GM06990 (cell line): ENCODE results near the gene CSMD2.

ENCODE experiments used
- DNase-seq: peaks from one replicate; pipeline ENCODE4 v3.0.0-alpha.2; 2011; ENCODE audit not compliant: insufficient read length; ENCODE audit errors: extremely low read depth
- H3K27me3 ChIP-seq: replicated peaks from 2 replicates; pipeline ENCODE4 v1.6.0; 2011; ENCODE audit warnings: low read length; ENCODE audit not compliant: control insufficient read depth, insufficient read depth
- H3K36me3 ChIP-seq: 2 replicates; pipeline ENCODE4 v1.5.1; 2011; ENCODE audit warnings: low read length; ENCODE audit not compliant: control insufficient read depth, insufficient read depth
- H3K4me3 ChIP-seq: replicated peaks from 2 replicates; pipeline ENCODE4 v1.5.1; 2011; ENCODE audit warnings: low read depth, mild to moderate bottlenecking, control low read depth, low read length
- CTCF ChIP-seq: IDR thresholded peaks from 2 replicates; pipeline ENCODE4 v1.5.1; 2011; ENCODE audit warnings: low read length, control low read depth, mild to moderate bottlenecking, inconsistent platforms; ENCODE audit not compliant: insufficient read depth, poor library complexity, severe bottlenecking

Gene CSMD2

DNA sequence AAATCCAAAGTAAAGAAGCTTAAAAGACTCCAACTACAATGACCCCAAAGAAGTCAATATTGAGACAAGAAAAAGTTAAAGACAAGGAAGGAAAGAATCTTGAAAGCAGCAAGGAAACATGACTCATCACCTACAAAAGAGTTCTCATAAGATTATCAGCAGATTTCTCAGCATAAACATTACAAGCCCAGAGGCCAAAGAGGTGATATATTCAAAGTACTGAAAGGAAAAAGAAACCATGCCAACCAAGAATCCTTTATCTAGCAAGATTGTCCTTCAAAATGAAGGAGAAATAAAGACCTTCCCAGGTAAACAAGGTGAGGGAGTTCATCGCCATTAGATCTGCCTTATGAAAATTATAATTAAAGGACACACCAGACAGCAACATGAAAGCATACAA lies 49.8 kb downstream of the CSMD2 start:
- no peak overlapping the region for H3K4me3 ChIP-seq

DNA sequence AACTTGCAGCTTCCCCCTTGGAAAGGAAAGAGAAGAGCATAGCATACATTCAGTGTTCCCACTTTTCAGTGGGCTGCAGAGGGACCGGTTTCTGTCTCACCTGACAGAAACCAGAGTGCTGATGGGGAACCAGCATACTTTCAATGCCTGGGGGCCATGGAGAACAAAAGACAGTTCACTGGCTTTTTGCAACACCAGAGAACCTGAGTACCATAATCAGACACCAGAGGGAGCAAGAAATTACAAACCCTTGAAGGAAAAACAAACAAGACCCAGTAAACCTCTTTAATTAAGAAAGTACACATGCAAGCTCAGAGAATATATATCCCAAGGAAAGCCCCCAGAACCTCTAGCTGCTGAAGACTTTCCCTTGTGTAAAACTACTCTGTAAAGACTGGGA lies 51.1 kb downstream of the CSMD2 start:
- TF ChIP-seq CTCF: peak; percentile 41
- H3K4me3 ChIP-seq: no peak overlapping the region
- DNase-seq: no peak

More for the DNA sequence above, 49.8 kb downstream of the CSMD2 start:
- DNase-seq: no peak
- no peak for TF ChIP-seq CTCF
- Histone ChIP-seq H3K36me3 (no peaks in the 10 kb centered on the region), H3K27me3 (no peaks in the 10 kb centered on the region)

DNA sequence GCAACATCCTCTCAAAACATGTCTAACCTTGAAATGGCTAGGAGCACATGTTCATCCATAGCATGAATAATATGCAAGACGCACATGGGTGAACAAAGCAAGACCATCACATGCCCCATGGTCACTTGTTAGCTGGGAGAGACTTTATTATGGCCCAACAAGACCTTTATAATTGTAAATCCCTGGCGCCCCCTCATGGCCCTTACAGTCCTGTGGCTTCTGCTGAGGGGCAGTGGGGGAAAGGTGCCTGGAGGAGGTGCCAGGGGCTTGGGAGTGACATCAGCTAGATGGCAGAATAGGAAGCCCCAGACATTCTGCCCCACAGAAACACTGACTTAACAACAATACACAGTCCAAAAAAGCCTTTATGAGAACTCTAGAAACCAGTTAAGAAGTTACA lies 51.7 kb downstream of the CSMD2 start:
- H3K4me3 ChIP-seq: no peak overlapping the region
- TF ChIP-seq CTCF: no peak
- no peaks in the 10 kb centered on the region for H3K27me3 ChIP-seq
- no peak for DNase-seq
- no peaks in the 10 kb centered on the region for H3K36me3 ChIP-seq

More for the DNA sequence above, 51.1 kb downstream of the CSMD2 start:
- Histone ChIP-seq H3K27me3 (no peaks in the 10 kb centered on the region), H3K36me3 (no peaks in the 10 kb centered on the region)

DNA sequence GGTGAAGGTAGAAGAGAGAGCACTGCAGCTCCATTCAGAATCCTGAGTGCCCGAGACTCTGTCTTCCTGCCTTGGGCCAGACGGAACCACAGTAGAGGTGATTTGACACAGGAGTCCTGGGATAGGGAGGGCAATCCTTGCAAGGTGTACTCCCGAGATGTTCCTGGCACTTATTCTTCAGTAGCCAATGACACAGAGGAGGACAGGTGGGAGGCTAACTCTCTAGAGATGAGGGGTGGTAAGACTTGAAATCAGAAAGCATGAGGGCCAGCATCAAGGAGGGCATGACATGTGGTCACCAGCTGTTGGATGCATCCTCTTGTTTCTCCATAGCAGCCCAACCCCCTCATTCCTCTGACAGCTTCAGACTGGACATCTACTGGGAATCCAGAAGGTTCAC lies 56.3 kb downstream of the CSMD2 start:
- DNase-seq: no peak
- no peaks in the 10 kb centered on the region; the same call in 1 of the 2 replicates for H3K27me3 ChIP-seq
- H3K4me3 ChIP-seq: no peak overlapping the region
- no peak for TF ChIP-seq CTCF
- no peaks in the 10 kb centered on the region for H3K36me3 ChIP-seq

GRCh38 chr1:34108269-34108668 lies 56.8 kb downstream of the CSMD2 start:
- no peaks in the 10 kb centered on the region for H3K36me3 ChIP-seq
- no peaks in the 10 kb centered on the region; the same call in 1 of the 2 replicates for H3K27me3 ChIP-seq
- H3K4me3 ChIP-seq: no peak overlapping the region
- no peak for TF ChIP-seq CTCF
- DNase-seq: no peak

DNA sequence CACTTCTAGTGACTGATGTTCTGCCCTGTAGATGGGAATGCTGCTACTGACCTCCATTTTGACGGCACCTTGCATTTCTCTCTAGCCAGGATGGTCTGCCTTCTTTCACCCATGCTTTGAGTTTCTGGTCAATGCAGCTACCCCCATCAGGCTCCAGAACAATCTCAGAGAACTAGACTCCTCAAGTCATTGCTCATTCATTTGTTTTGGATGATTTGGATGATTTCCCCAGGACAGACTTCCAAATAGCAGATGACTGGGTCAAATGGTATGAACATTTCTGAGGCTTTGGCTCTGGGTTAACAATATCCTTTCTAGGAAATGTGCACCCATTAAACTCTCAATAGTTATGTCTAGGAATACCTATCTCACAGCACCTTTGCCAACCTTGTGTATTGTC lies 63.9 kb downstream of the CSMD2 start:
- DNase-seq: no peak
- H3K36me3 ChIP-seq: no peaks in the 10 kb centered on the region

More for the DNA sequence above, 63.9 kb downstream of the CSMD2 start:
- H3K27me3 ChIP-seq: no peaks in the 10 kb centered on the region; the same call in 1 of the 2 replicates
- no peak for TF ChIP-seq CTCF
- no peak overlapping the region for H3K4me3 ChIP-seq
